Activated CD4-positive, alpha-beta T cell treated with anti-CD3 and anti-CD28 coated beads, Interleukin-2, amount 50 U/mL, for 1 hour (primary cell): ENCODE measurements around the gene GABARAP.
A peak's percentile ranks its signal among the peaks of the same experiment; 100 is the strongest.
"Not testable (repeated sequence)": the region's sequence is repeated elsewhere in the genome, so short reads cannot be mapped to it uniquely, and the experiment has no call there.

Source experiments
- DNase-seq: peaks from one replicate; pipeline ENCODE4 v3.0.0-alpha.2; 2020

GABARAP gene

GRCh38 chr17:7260651-7261378, 18.6 kb upstream of the GABARAP start:
- DNase-seq: peak; percentile 20

GRCh38 chr17:7260151-7260550, 17.9 kb upstream of the GABARAP start:
- DNase-seq: no peak

GRCh38 chr17:7259555-7259889, 17.3 kb upstream of the GABARAP start:
- no peak for DNase-seq

GRCh38 chr17:7258731-7259554, 16.7 kb upstream of the GABARAP start:
- no peak for DNase-seq

GRCh38 chr17:7256766-7257456, 14.7 kb upstream of the GABARAP start:
- DNase-seq: no peak

- DNase-seq: no peak
Observed at GRCh38 chr17:7254511-7254910, 12.3 kb upstream of the GABARAP start.

GRCh38 chr17:7253082-7253481, 10.8 kb upstream of the GABARAP start:
- DNase-seq: no peak

- peak; percentile 84 for DNase-seq
Observed at GRCh38 chr17:7252176-7253043, 10.2 kb upstream of the GABARAP start, which contains the start of gene ELP5. TSS of gene ELP5 (plus strand) at chr17:7252215. CDS start at chr17:7252551, 336 bp downstream.

- peak; percentile 98 for DNase-seq
Observed at GRCh38 chr17:7251661-7252175, 9.5 kb upstream of the GABARAP start, which contains the start of gene CTDNEP1. TSS of gene CTDNEP1 (minus strand) at chr17:7251734. CDS start at chr17:7251296, 438 bp downstream.

GRCh38 chr17:7250695-7251627, 8.7 kb upstream of the GABARAP start:
- no peak for DNase-seq

- DNase-seq: no peak
Observed at GRCh38 chr17:7249830-7250229, 7.6 kb upstream of the GABARAP start.

- no peak for DNase-seq
Observed at GRCh38 chr17:7249214-7249613, 7.0 kb upstream of the GABARAP start.

- no peak for DNase-seq
Observed at GRCh38 chr17:7248796-7249195, 6.5 kb upstream of the GABARAP start.

GRCh38 chr17:7246779-7247178, 4.5 kb upstream of the GABARAP start:
- no peak for DNase-seq

- not testable (repeated sequence) for DNase-seq
Observed at GRCh38 chr17:7243838-7244237, 1.6 kb upstream of the GABARAP start.

GRCh38 chr17:7243453-7243729, 1.1 kb upstream of the GABARAP start:
- DNase-seq: no peak

- DNase-seq: peak; percentile 93
Observed at GRCh38 chr17:7242717-7243452, 636 bp upstream of the GABARAP start.

GRCh38 chr17:7241090-7241733, 1.0 kb downstream of the GABARAP start:
- no peak for DNase-seq

GRCh38 chr17:7240375-7240774, 1.9 kb downstream of the GABARAP start:
- no peak for DNase-seq
